Pancreas (tissue), 10 donors: ENCODE measurements around the gene ZNF829. TPM values are rescaled to one million over a fixed set of nuclear protein-coding genes. Genes with fewer than 3 reads are reported as not detected.

ENCODE experiments used
- ATAC-seq, 4 donors: fragments of 200-7000 bp; cut with Tn5 transposase; one replicate each; pipeline versions ENCODE4 v1.8.0 to v1.9.1; 2020; ENCODE audit warnings: mild to moderate bottlenecking in 4 of 4, moderate library complexity in 4 of 4
- DNase-seq, 6 donors: peaks; one replicate each; pipeline ENCODE4 v3.0.0-alpha.2; 2020
- FAIRE-seq: peaks from 2 replicates; lab custom pipeline; 2012; peaks lifted over from hg19 to GRCh38; lab: Jason Lieb, UNC
- H3K27ac ChIP-seq, 4 donors: fragments of 200-600 bp; sonication (generic); 1 replicate in 3 of 4; 2 replicates in 1 of 4; pipeline versions ENCODE4 v1.5.0 to v1.8.0; 2020
- H3K27me3 ChIP-seq, 4 donors: fragments of 200-600 bp; one replicate each; pipeline ENCODE4 v1.8.0; 2021
- H3K36me3 ChIP-seq, 3 donors: fragments of 200-600 bp; sonication (generic) in 1 of 3; one replicate each; pipeline versions ENCODE4 v1.5.0 to v1.8.0; 2020 to 2021
- H3K4me1 ChIP-seq, 3 donors: fragments of 200-600 bp; one replicate each; pipeline ENCODE4 v1.8.0; 2021
- H3K4me3 ChIP-seq, 4 donors: fragments of 200-600 bp; sonication (generic) in 2 of 4; one replicate each; pipeline versions ENCODE4 v1.5.0 to v1.8.0; 2020 to 2021
- H3K9me3 ChIP-seq, 4 donors: fragments of 200-600 bp; one replicate each; pipeline ENCODE4 v1.8.0; 2021
- WGBS, 2 donors: extraction: QIAGEN DNeasy Blood & Tissue Kit; methylation state at CpG; one replicate each; pipeline ENCODE4 v1.1.7; 2013; 5-methylcytosine and 5-hydroxymethylcytosine counted together
- intact Hi-C, 3 donors: fragments of 100-400 bp; cut with DNase I; formaldehyde crosslinking; loops; one replicate each; pipeline versions ENCODE4 v1.11.1 to v1.14.2; 2022
- polyA plus RNA-seq, 2 donors: library from polyadenylated mRNA; stranded (reverse); fragments of 200-250 nt; gene quantifications; one replicate each; pipeline ENCODE4 v1.2.3, GENCODE V29; 2013
- total RNA-seq, 6 donors: library from RNA; stranded (reverse); fragmentation: NEBNext Ultra II Directional in 4 of 6; extraction: Animal tissue kit (Norgen Biotek cat#: 25700) in 4 of 6; gene quantifications; one replicate each; pipeline versions ENCODE4 v1.2.1 to v1.2.4, GENCODE V29; 2021 to 2023
- TF ChIP-seq, protein P1 (sequence below), 4 donors: fragments of 200-600 bp; sonication (generic) in 3 of 4; IDR thresholded peaks; one replicate each; pipeline versions ENCODE4 v1.5.0 to v1.8.0; 2021; ENCODE audit warnings: antibody characterized with exemption in 4 of 4
- donor health status: healthy with polysubstance abuse.
- donor health status: DM: no; HTN: no; CAD: no; lungs with moderate emphysema.
- donor health status: DM: no; HTN: no; CAD: no.
- donor health status: control.
- donor health status: control.
- donor health status: Bipolar disorder and iron deficiency.
- donor health status: DM: yes; HTN: yes; CAD: no.
- donor health status: DM: no; HTN: no; CAD: no.
- donor health status: DM: no; HTN: no; CAD: no.
- donor health status: DM: yes; HTN: yes; CAD: no.

ZNF829 gene
- total and polyA plus RNA-seq, 8 donors, result 0.53 to 1.8 (median 1.0) TPM

- Histone ChIP-seq H3K27ac (no peak overlapping the region), H3K4me3 (no peak overlapping the region), H3K36me3 (peaks cover 0 to 24% (median 19%) of the 10 kb centered on the region in 3 donors), H3K27me3 (no peaks in the 10 kb centered on the region), H3K4me1 (no peaks in the 10 kb centered on the region), H3K9me3 (peaks cover 2 to 29% (median 8%) of the 10 kb centered on the region in 4 donors)
- TF ChIP-seq, protein P1, sequence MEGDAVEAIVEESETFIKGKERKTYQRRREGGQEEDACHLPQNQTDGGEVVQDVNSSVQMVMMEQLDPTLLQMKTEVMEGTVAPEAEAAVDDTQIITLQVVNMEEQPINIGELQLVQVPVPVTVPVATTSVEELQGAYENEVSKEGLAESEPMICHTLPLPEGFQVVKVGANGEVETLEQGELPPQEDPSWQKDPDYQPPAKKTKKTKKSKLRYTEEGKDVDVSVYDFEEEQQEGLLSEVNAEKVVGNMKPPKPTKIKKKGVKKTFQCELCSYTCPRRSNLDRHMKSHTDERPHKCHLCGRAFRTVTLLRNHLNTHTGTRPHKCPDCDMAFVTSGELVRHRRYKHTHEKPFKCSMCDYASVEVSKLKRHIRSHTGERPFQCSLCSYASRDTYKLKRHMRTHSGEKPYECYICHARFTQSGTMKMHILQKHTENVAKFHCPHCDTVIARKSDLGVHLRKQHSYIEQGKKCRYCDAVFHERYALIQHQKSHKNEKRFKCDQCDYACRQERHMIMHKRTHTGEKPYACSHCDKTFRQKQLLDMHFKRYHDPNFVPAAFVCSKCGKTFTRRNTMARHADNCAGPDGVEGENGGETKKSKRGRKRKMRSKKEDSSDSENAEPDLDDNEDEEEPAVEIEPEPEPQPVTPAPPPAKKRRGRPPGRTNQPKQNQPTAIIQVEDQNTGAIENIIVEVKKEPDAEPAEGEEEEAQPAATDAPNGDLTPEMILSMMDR (IDR thresholded peaks at IDR 0.05), result no peak
- FAIRE-seq (no peak), ATAC-seq (no peak), DNase-seq (no peak)
- intact Hi-C loops, result no loop called here
- WGBS, 2 donors, result 94 to 98% methylated on average over 2 of the region's 2 CpGs
These were observed 21.2 kb downstream of the ZNF829 start for GRCh38 chr19:36894849-36895383.

DNA sequence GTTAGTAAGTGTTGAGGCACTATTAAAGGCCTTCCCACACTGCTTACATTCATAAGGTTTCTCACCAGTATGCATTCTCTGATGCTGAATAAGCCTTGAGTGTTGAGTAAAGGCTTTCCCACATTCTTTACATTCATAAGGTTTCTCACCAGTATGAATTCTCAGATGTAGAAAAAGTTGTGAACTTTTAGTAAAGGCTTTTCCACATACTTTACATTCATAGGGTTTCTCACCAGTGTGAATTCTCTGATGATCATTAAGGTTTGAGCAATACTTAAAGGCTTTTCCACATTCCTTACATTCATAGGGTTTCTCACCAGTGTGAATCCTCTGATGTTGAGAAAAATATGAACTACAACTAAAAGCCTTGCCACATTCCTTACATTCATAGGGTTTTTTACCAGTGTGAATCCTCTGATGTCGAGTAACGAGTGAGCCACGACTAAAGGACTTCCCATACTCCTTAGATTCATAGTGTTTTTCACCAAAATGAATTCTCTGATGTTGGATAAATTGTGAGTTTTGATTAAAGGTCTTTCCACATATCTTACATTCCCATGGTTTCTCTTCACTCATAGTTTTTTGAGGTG, 24.2 kb downstream of the ZNF829 start:
- DNase-seq, result no peak
- TF ChIP-seq, protein P1 (IDR thresholded peaks at IDR 0.05), result no peak
- H3K4me3 ChIP-seq, result no peak overlapping the region
- peaks cover 2 to 29% (median 8%) of the 10 kb centered on the region in 4 donors for H3K9me3 ChIP-seq
- no peak for FAIRE-seq
- H3K36me3 ChIP-seq, result peaks cover 0 to 24% (median 15%) of the 10 kb centered on the region in 3 donors
- H3K27me3 ChIP-seq, result no peaks in the 10 kb centered on the region
- intact Hi-C loops, result no loop called here
- ATAC-seq, result no peak
- no peak overlapping the region for H3K27ac ChIP-seq
- WGBS, 2 donors, result 95 to 99% methylated on average over 3 of the region's 3 CpGs
- H3K4me1 ChIP-seq, result no peaks in the 10 kb centered on the region

DNA sequence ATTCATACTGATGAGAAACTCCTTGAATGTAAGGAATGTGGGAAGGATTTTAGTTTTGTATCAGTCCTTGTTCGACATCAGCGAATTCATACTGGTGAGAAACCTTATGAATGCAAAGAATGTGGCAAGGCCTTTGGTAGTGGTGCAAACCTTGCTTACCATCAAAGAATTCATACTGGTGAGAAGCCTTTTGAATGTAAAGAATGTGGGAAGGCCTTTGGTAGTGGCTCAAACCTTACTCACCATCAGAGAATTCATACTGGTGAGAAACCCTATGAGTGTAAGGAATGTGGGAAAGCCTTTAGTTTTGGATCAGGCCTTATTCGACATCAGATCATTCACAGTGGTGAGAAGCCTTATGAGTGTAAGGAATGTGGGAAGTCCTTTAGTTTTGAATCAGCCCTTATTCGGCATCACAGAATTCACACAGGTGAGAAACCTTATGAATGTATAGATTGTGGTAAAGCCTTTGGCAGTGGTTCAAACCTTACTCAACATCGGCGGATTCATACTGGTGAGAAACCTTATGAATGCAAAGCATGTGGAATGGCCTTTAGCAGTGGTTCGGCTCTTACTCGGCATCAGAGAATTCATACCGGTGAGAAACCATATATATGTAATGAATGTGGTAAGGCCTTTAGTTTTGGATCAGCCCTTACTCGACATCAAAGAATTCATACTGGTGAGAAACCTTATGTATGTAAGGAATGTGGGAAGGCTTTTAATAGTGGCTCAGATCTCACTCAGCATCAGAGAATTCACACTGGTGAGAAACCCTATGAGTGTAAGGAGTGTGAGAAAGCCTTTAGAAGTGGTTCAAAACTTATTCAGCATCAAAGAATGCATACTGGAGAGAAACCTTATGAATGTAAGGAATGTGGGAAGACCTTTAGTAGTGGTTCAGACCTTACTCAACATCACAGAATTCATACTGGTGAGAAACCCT, 38.8 kb downstream of the ZNF829 start:
- ATAC-seq, result no peak
- TF ChIP-seq, protein P1 (IDR thresholded peaks at IDR 0.05), result no peak
- intact Hi-C loops, result no loop called here
- no peak overlapping the region for H3K27ac ChIP-seq
- H3K36me3 ChIP-seq, result peaks cover 4 to 21% (median 16%) of the 10 kb centered on the region in 3 donors
- H3K4me3 ChIP-seq, result no peak overlapping the region
- H3K9me3 ChIP-seq, result peaks cover 0 to 33% (median 12%) of the 10 kb centered on the region in 4 donors
- no peaks in the 10 kb centered on the region for H3K4me1 ChIP-seq
- FAIRE-seq, result no peak
- no peak for DNase-seq
- WGBS, 2 donors, result 98% methylated on average over 10 of the region's 10 CpGs
- no peaks in the 10 kb centered on the region for H3K27me3 ChIP-seq

DNA sequence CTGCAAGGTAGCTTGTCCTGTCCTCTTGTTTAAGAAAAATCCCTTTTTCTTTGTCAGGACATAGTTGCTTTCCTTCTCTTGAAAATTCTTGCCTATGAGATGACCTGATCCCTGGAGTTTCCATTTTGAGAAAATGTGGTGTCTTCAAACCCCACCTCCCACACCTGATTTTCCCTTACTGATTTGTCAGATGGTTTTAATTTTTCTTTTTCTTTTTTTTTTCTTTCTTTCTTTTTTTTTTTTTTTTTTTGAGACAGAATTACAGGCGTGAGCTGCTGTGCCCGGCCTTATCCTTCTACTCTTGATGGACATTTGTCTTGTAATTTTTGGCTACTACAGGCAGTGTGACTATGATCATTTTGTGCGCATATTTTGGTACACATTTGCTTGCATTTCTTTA, 64.2 kb downstream of the ZNF829 start:
- intact Hi-C loops, result no loop called here
- H3K9me3 ChIP-seq, result no peaks in the 10 kb centered on the region
- no peak overlapping the region for H3K27ac ChIP-seq
- TF ChIP-seq, protein P1 (IDR thresholded peaks at IDR 0.05), result no peak
- FAIRE-seq, result no peak
- H3K4me3 ChIP-seq, result peak overlapping the region in 1 of 4 donors; percentile 66
- 98 to 99% methylated on average over 3 of the region's 3 CpGs for WGBS, 2 donors
- H3K36me3 ChIP-seq, result no peaks in the 10 kb centered on the region
- peaks cover 0 to 5% (median 0%) of the 10 kb centered on the region in 3 donors for H3K4me1 ChIP-seq
- ATAC-seq, result no peak
- no peaks in the 10 kb centered on the region for H3K27me3 ChIP-seq
- no peak for DNase-seq
